ENCODE results near the gene EIF4A3. TPM values are rescaled to one million over a fixed set of nuclear protein-coding genes. Genes with fewer than 3 reads are reported as not detected.

Gene EIF4A3
- total RNA-seq, 3 donors from 2014 or later = 46.2 to 93.1 (median 67.9) TPM

- intact Hi-C loops (cut with DNase I; ENCODE audit: low total_unique reads) = no loop called here
- Histone ChIP-seq H3K27ac (peak overlapping the region; percentile 58 to 62), H3K36me3 (no peaks in the 10 kb centered on the region), H3K27me3 (no peaks in the 10 kb centered on the region), H3K4me1 (no peaks in the 10 kb centered on the region), H3K4me3 (no peak overlapping the region), H3K9me3 (no peaks in the 10 kb centered on the region)
- TF ChIP-seq CTCF (IDR thresholded peaks at IDR 0.05) = no peak
- no peak for TF ChIP-seq POLR2A (IDR thresholded peaks at IDR 0.05)
- no peak for TF ChIP-seq POLR2AphosphoS5 (IDR thresholded peaks at IDR 0.05)
- peak; percentile 52 to 82 for DNase-seq (ENCODE audit: low spot score in 2 of 2)
Measured at GRCh38 chr17:80109713-80110446, 37.0 kb downstream of the EIF4A3 start.

- no peak for TF ChIP-seq POLR2AphosphoS5 (IDR thresholded peaks at IDR 0.05)
- DNase-seq (ENCODE audit: low spot score in 2 of 2) = no peak
- intact Hi-C loops (cut with DNase I; ENCODE audit: low total_unique reads) = no loop called here
- H3K27ac ChIP-seq = peak overlapping the region; percentile 38 to 58
- no peaks in the 10 kb centered on the region for H3K27me3 ChIP-seq
- H3K4me3 ChIP-seq = no peak overlapping the region
- H3K36me3 ChIP-seq = no peaks in the 10 kb centered on the region
- no peaks in the 10 kb centered on the region for H3K4me1 ChIP-seq
- no peaks in the 10 kb centered on the region for H3K9me3 ChIP-seq
Measured at GRCh38 chr17:80109066-80109660, 37.8 kb downstream of the EIF4A3 start.

GRCh38 chr17:80108036-80108971 lies 38.6 kb downstream of the EIF4A3 start:
- Histone ChIP-seq H3K27ac (peak overlapping the region in 1 of 2 donors; percentile 58), H3K4me3 (no peak overlapping the region), H3K4me1 (no peaks in the 10 kb centered on the region), H3K9me3 (no peaks in the 10 kb centered on the region), H3K27me3 (no peaks in the 10 kb centered on the region), H3K36me3 (no peaks in the 10 kb centered on the region)
- peak in 1 of 2 donors; percentile 39 for DNase-seq (ENCODE audit: low spot score in 2 of 2)
- intact Hi-C loops (cut with DNase I; ENCODE audit: low total_unique reads) = no loop called here
- no peak for TF ChIP-seq POLR2A (IDR thresholded peaks at IDR 0.05)
- no peak for TF ChIP-seq POLR2AphosphoS5 (IDR thresholded peaks at IDR 0.05)

- peaks cover 3 to 5% of the 10 kb centered on the region in 2 donors for H3K4me1 ChIP-seq
- intact Hi-C loops (cut with DNase I; ENCODE audit: low total_unique reads) = no loop called here
- peak in 1 of 2 donors; percentile 46 for DNase-seq (ENCODE audit: low spot score in 2 of 2)
- no peak overlapping the region for H3K4me3 ChIP-seq
- no peak for TF ChIP-seq POLR2AphosphoS5 (IDR thresholded peaks at IDR 0.05)
- no peak for TF ChIP-seq POLR2A (IDR thresholded peaks at IDR 0.05)
- no peak for TF ChIP-seq CTCF (IDR thresholded peaks at IDR 0.05)
- H3K36me3 ChIP-seq = no peaks in the 10 kb centered on the region
- H3K27me3 ChIP-seq = no peaks in the 10 kb centered on the region
- no peaks in the 10 kb centered on the region for H3K9me3 ChIP-seq
- no peak overlapping the region for H3K27ac ChIP-seq
Measured at GRCh38 chr17:80107231-80108021, 39.5 kb downstream of the EIF4A3 start.

GRCh38 chr17:80106751-80107150 lies 40.2 kb downstream of the EIF4A3 start:
- peak in 1 of 2 donors; percentile 33 for DNase-seq (ENCODE audit: low spot score in 2 of 2)
- intact Hi-C loops (cut with DNase I; ENCODE audit: low total_unique reads) = no loop called here
- Histone ChIP-seq H3K4me3 (no peak overlapping the region), H3K27me3 (no peaks in the 10 kb centered on the region), H3K4me1 (peaks cover 6 to 10% of the 10 kb centered on the region in 2 donors), H3K27ac (no peak overlapping the region), H3K9me3 (no peaks in the 10 kb centered on the region), H3K36me3 (no peaks in the 10 kb centered on the region)
- TF ChIP-seq POLR2A (IDR thresholded peaks at IDR 0.05) (no peak), POLR2AphosphoS5 (IDR thresholded peaks at IDR 0.05) (no peak), CTCF (IDR thresholded peaks at IDR 0.05) (no peak)
